ENCODE results near the gene PPP3CA. TPM values are rescaled to one million over a fixed set of nuclear protein-coding genes. Genes with fewer than 3 reads are reported as not detected.

The PPP3CA gene
- total RNA-seq, 1 donor from 2014 or later, result 38.4 TPM

DNA sequence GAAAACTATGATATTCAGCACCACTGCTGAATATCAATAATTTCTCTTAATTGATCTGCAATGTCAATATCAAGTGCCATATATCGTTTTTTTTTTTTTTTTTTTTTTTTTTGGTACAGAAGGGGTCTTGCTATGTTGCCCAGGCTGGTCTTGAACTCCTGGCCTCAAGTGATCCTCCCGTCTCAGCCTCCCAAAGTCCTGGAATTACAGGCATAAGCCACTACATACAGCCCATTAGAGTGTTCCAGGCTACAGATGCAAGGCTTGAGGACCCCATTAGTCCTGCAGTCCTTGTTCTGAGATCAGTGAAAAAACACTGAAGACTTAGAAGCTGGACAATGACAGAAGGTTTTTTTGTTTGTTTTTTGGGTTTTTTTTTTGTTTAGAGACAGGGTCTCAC, 48.3 kb downstream of the PPP3CA start:
- no peaks in the 10 kb centered on the region for H3F3A ChIP-seq (ENCODE audit: low read depth)
- TF ChIP-seq EZH2phosphoT487 (IDR thresholded peaks at IDR 0.05) (no peak), CTCF (IDR thresholded peaks at IDR 0.05) (no peak), EZH2 (IDR thresholded peaks at IDR 0.05) (no peak)
- peaks cover 10% of the 10 kb centered on the region for H4K20me1 ChIP-seq (ENCODE audit: low read depth)
- Mint-ChIP-seq H3K9me3 (no peaks in the 10 kb centered on the region), H3K27me3 (ENCODE audit: insufficient read depth, low read depth) (no peaks in the 10 kb centered on the region), H3K27ac (no peak overlapping the region), H3K4me3 (no peak overlapping the region), H3K4me1 (no peaks in the 10 kb centered on the region), H3K36me3 (no peaks in the 10 kb centered on the region)
- peaks cover 10% of the 10 kb centered on the region for H3K79me2 ChIP-seq (ENCODE audit: low read depth)
- no peak for DNase-seq (ENCODE audit: low spot score)
- no peaks in the 10 kb centered on the region for H3K27me3 ChIP-seq
- no peaks in the 10 kb centered on the region for H3K4me1 ChIP-seq
- no peaks in the 10 kb centered on the region for H3K9me3 ChIP-seq (ENCODE audit: low read depth)
- no peak overlapping the region for H2AFZ ChIP-seq (replicated peaks)
- no peak overlapping the region for H3K4me3 ChIP-seq
- no peaks in the 10 kb centered on the region for H3K36me3 ChIP-seq
- H3K9ac ChIP-seq, result no peak overlapping the region
- no peak overlapping the region for H3K27ac ChIP-seq
- H3K4me2 ChIP-seq, result no peak overlapping the region

DNA sequence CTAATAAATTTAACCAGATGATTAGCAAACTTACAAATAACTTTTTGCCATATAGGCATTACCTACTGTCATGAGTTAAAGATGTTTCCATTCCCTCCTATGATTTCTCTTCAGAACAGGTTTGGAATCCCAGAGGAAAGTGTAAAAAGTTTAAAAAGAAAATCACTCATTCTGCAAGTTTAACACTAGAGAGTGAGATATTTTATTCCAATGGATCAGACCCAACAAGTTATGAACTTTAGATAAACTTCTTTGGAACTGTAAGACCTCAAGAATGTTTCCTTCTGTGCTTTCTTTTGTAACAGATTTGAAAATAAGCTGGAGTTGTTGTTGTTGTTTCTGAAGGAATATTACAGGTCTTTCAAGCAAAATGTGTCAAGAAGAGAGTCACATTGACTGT, 51.6 kb downstream of the PPP3CA start:
- no peaks in the 10 kb centered on the region for H3K9me3 ChIP-seq (ENCODE audit: low read depth)
- Mint-ChIP-seq H3K27me3 (ENCODE audit: insufficient read depth, low read depth) (peaks cover 2% of the 10 kb centered on the region), H3K4me1 (peaks cover 2% of the 10 kb centered on the region), H3K27ac (no peak overlapping the region), H3K36me3 (no peaks in the 10 kb centered on the region), H3K9me3 (no peaks in the 10 kb centered on the region), H3K4me3 (no peak overlapping the region)
- no peak overlapping the region for H3K27ac ChIP-seq
- no peaks in the 10 kb centered on the region for H3K27me3 ChIP-seq
- H3K4me1 ChIP-seq, result no peaks in the 10 kb centered on the region
- H3K4me2 ChIP-seq, result no peak overlapping the region
- H3K79me2 ChIP-seq (ENCODE audit: low read depth), result peaks cover 11% of the 10 kb centered on the region
- H4K20me1 ChIP-seq (ENCODE audit: low read depth), result peaks cover 7% of the 10 kb centered on the region
- TF ChIP-seq EZH2 (IDR thresholded peaks at IDR 0.05), result no peak
- TF ChIP-seq EZH2phosphoT487 (IDR thresholded peaks at IDR 0.05), result no peak
- no peak for TF ChIP-seq CTCF (IDR thresholded peaks at IDR 0.05)
- H3K4me3 ChIP-seq, result no peak overlapping the region
- H2AFZ ChIP-seq (replicated peaks), result no peak overlapping the region
- no peak overlapping the region for H3K9ac ChIP-seq
- no peaks in the 10 kb centered on the region for H3K36me3 ChIP-seq
- no peaks in the 10 kb centered on the region for H3F3A ChIP-seq (ENCODE audit: low read depth)
- no peak for DNase-seq (ENCODE audit: low spot score)

- H3K27me3 ChIP-seq, result no peaks in the 10 kb centered on the region
- H3K36me3 Mint-ChIP-seq, result no peaks in the 10 kb centered on the region
- H3K27ac ChIP-seq, result no peak overlapping the region
- peaks cover 2% of the 10 kb centered on the region for H3K4me1 Mint-ChIP-seq
- H3K27me3 Mint-ChIP-seq (ENCODE audit: insufficient read depth, low read depth), result peaks cover 2% of the 10 kb centered on the region
- no peak overlapping the region for H3K27ac Mint-ChIP-seq
- TF ChIP-seq CTCF (IDR thresholded peaks at IDR 0.05), result no peak
- no peak for TF ChIP-seq EZH2phosphoT487 (IDR thresholded peaks at IDR 0.05)
- TF ChIP-seq EZH2 (IDR thresholded peaks at IDR 0.05), result no peak
- no peaks in the 10 kb centered on the region for H3K9me3 ChIP-seq (ENCODE audit: low read depth)
- H4K20me1 ChIP-seq (ENCODE audit: low read depth), result peaks cover 5% of the 10 kb centered on the region
- no peak overlapping the region for H3K4me3 Mint-ChIP-seq
- H3K9me3 Mint-ChIP-seq, result no peaks in the 10 kb centered on the region
- H3K36me3 ChIP-seq, result no peaks in the 10 kb centered on the region
- no peaks in the 10 kb centered on the region for H3K4me1 ChIP-seq
- H2AFZ ChIP-seq (replicated peaks), result no peak overlapping the region
- no peak for DNase-seq (ENCODE audit: low spot score)
- H3F3A ChIP-seq (ENCODE audit: low read depth), result no peaks in the 10 kb centered on the region
- no peak overlapping the region for H3K4me3 ChIP-seq
- H3K4me2 ChIP-seq, result no peak overlapping the region
- no peak overlapping the region for H3K9ac ChIP-seq
- peaks cover 11% of the 10 kb centered on the region for H3K79me2 ChIP-seq (ENCODE audit: low read depth)
Measured at GRCh38 chr4:101294597-101294996, 52.7 kb downstream of the PPP3CA start.

Data from neural progenitor cell (in vitro differentiated cells).